H1 (cell line): ENCODE data around the gene CDH26. TPM values are rescaled to one million over a fixed set of nuclear protein-coding genes. Genes with fewer than 3 reads are reported as not detected.

ENCODE experiments used
- ASH2L ChIP-seq: fragments of 200-600, 300-600 bp; sonication (generic); IDR thresholded peaks from one replicate; pipeline ENCODE4 v1.7.1; 2017; ENCODE audit warnings: low read length
- RXRA ChIP-seq: IDR thresholded peaks from 2 replicates; pipeline ENCODE4 v1.6.1; 2011; ENCODE audit warnings: low read depth, mild to moderate bottlenecking, low read length, moderate library complexity; ENCODE audit not compliant: insufficient read depth
- SP2 ChIP-seq: IDR thresholded peaks from 2 replicates; pipeline ENCODE4 v1.6.1; 2012; ENCODE audit warnings: mild to moderate bottlenecking, low read length, inconsistent platforms
- TBP ChIP-seq: IDR thresholded peaks from 2 replicates; pipeline ENCODE4 v1.6.1; 2011; ENCODE audit warnings: low read depth, low read length, improper control_type of control experiment
- polyA plus RNA-seq, 7 experiments: library from polyadenylated mRNA; depleted of rRNA in 3 of 7; stranded (reverse) in 5 of 7; unstranded in 2 of 7; fragments of >200 nt in 5 of 7; fragments of 200-250 nt in 2 of 7; gene quantifications; 1 replicate in 5 of 7; 2 replicates in 1 of 7; 4 replicates in 1 of 7; pipeline versions ENCODE4 v1.2.1 to v1.2.3, GENCODE V29; 2011 to 2013; ENCODE audit warnings: missing spikeins in 2 of 7, mixed read lengths in 2 of 7
- total RNA-seq: library from RNA; stranded (reverse); fragmentation: NEBNext Ultra II Directional; extraction: Animal tissue kit (Norgen Biotek cat#: 25700); gene quantifications from 2 replicates; pipeline ENCODE4 v1.2.1, GENCODE V29; 2021
- TF ChIP-seq, protein P1 (sequence below): IDR thresholded peaks from 2 replicates; pipeline ENCODE4 v1.6.1; 2011; ENCODE audit warnings: low read depth, mild to moderate bottlenecking, low read length; ENCODE audit not compliant: insufficient read depth

The CDH26 gene
- total and polyA plus RNA-seq, 2 of the 8 experiments (the other 6 are each of a cell fraction or from before 2014, with no cell fraction given), result 1.5 to 1.7 TPM

DNA sequence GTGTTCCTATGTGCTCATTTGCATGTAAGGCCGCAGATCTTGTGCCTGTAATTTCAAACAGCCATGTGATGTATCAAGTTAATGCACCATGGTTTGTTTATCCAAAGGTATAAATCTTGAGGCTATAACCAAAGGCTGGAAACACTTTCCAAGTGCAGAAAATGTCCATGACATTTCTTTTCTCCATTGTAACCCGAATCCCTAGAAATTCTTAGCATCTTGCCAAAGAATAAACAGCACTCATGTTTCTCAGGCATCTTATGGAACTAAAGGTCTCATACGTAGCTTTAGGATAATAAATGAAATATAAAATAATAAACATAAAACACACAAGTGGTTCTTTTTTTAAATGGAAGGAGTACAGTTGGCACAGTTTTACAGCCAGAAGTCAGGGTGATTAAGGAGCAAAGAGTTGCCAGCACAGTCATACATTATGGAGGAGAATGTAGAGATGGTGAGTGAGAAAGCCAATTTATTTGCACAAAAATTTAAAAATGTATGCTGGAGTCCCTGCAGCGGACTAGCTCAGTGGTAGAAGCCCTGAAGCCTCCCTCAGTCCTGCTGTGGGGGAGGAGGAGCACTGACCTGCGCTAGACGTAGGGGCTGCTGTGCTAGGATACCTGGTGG, 18.0 kb downstream of the CDH26 start (continued):
- TF ChIP-seq SP2, result no peak
- no peak for TF ChIP-seq RXRA
- TF ChIP-seq ASH2L, result no peak
- no peak for TF ChIP-seq TBP
- TF ChIP-seq, protein P1, sequence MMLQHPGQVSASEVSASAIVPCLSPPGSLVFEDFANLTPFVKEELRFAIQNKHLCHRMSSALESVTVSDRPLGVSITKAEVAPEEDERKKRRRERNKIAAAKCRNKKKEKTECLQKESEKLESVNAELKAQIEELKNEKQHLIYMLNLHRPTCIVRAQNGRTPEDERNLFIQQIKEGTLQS, result no peak
